Measurements from ENCODE around the gene HS6ST2.

GRCh38 chrX:132758759-132759158 lies 199.7 kb downstream of the HS6ST2 start:
- TF ChIP-seq, protein P1, sequence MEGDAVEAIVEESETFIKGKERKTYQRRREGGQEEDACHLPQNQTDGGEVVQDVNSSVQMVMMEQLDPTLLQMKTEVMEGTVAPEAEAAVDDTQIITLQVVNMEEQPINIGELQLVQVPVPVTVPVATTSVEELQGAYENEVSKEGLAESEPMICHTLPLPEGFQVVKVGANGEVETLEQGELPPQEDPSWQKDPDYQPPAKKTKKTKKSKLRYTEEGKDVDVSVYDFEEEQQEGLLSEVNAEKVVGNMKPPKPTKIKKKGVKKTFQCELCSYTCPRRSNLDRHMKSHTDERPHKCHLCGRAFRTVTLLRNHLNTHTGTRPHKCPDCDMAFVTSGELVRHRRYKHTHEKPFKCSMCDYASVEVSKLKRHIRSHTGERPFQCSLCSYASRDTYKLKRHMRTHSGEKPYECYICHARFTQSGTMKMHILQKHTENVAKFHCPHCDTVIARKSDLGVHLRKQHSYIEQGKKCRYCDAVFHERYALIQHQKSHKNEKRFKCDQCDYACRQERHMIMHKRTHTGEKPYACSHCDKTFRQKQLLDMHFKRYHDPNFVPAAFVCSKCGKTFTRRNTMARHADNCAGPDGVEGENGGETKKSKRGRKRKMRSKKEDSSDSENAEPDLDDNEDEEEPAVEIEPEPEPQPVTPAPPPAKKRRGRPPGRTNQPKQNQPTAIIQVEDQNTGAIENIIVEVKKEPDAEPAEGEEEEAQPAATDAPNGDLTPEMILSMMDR (IDR thresholded peaks at IDR 0.05 in 2 of 3, conservative IDR thresholded peaks at IDR 0.05 in 1 of 3; ENCODE audit: control insufficient read depth in 2 of 3, extremely low read depth in 1 of 3, insufficient read depth in 1 of 3, low read depth in 3 of 3, low read length in 3 of 3): no peak
- TF ChIP-seq ZBTB4 (CRISPR knock-in tag; IDR thresholded peaks at IDR 0.05) (no peak), POLR2AphosphoS2 (IDR thresholded peaks at IDR 0.05; ENCODE audit: low read depth, low read length) (no peak), RUNX3 (IDR thresholded peaks at IDR 0.05; ENCODE audit: low read length) (no peak), REST (IDR thresholded peaks at IDR 0.05; ENCODE audit: low read depth, low read length) (no peak), STAT1 (conservative IDR thresholded peaks at IDR 0.05) (no peak)

All from GM12878 (cell line).